EH (cell line): ENCODE measurements around the gene OGDHL.
A peak's percentile ranks its signal among the peaks of the same experiment; 100 is the strongest.
"Not testable (repeated sequence)": the region's sequence is repeated elsewhere in the genome, so short reads cannot be mapped to it uniquely, and the experiment has no call there.

ENCODE experiments used
- DNase-seq: peaks from one replicate; pipeline ENCODE4 v3.0.0-alpha.2; 2015; ENCODE audit warnings: low read depth

Gene OGDHL

DNA sequence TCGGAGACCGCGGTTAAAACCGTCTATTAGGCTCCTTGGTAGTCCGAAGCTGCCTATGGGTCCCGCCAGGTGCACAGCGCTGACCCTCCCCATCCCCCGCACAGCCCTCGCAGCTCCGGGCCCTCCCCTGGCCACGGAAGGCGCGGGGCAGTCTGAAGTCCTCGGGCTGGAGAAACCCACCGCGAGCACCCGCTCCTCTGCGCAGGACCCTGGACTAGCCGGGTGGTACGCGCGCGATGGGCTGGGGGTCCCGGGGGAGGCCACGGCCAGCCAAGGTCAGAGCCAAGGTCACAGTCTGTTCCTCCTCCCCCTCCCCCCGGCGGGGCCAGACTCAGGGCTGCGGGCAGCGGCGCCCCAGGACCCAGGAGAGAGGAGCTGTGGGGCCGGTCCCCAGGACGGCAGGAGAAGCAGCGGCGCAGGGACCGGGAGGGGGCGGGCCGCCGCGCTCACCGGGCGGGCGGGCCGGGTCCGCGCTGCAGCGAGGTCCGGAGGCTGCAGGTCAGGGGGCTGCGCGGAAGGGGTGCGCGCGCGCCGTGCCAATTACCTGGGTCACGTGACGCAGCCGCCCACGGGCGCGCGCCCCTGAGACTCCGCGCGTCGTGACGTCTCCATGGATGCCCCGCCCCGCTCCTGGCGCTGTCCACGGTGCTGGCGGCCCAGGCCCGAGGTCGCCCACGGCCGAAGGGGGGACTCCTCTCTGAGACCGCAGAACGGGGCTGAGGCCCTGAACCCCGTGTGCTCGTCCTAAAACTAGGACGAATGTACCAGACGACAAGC lies at the start of gene OGDHL:
Gene OGDHL (minus strand): TSS at position 535 of the 777 bp plus-strand sequence. CDS start 3,731 bp downstream, outside the sequence.
- peak; percentile 57 for DNase-seq

DNA sequence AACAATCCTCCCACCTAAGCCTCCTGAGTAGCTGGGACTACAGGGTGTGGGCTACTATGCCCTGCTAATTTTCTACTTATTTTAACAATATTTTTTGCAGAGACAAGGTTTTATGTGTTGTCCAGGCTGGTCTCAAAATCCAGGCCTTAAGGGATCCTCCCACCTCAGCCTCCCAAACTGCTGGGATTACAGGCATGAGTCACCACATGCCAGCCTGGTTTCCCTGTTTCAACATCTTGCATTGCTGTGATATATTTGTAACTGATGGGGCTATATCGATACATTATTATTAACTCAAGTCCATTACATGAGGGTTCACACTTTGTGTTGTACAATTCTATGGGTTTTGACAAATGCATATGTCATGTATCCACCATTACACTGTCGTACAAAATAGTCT lies 41.9 kb upstream of the OGDHL start:
- peak; percentile 3 for DNase-seq

DNA sequence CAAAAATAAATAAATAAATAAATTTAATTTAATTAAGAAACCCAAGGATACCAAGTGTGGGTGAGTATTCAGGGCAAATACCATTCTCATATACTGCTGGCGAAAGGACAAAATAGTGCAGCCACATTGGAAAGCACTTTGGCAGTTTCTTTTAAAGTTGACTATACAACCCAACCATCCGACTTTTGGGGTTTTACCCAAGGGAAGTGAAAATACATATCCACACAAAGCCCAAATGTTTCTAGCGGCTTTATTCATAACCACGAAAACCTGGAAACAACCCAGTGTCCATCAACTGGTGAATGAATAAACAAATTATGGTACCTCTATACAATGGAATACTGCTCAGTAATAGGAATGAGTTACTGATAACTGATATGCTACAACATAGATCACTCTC lies 36.2 kb upstream of the OGDHL start:
- DNase-seq = no peak

DNA sequence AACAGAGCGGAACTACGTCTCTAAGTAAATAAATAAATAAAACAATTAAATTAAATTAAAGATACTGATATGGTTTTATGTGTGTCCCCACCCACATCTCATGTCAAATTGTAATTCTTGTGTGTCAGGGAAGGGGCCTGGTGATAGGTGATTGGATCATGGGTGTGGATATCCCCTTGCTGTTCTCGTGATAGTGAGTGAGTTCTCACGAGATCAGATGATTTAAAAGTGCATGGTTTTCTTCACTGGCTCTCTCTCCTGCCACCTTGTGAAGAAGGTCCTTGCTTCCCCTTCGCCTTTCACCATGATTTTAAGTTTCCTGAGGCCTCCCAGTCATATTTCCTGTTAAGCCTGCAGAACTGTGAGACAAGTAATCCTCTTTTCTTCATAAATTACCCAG lies 29.0 kb upstream of the OGDHL start:
- no peak for DNase-seq

DNA sequence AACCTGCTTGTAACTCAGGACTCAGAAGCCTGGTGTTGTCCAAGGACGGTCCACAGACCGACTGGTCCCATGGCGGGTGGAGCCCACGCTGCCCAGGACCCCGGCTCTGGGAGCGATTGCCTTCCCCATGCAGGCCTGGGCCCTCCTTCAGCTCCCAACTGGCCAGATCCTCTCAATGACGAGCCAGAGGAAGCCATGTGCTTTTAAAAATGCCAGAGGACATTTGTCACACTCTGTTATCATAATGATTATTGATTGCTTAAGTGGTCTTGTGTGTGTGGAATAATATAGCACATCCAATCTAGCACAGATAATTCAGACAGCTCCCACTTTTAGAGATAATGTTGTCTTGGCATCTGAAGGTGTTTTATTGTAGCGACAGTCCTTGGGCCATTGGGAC lies 22.6 kb upstream of the OGDHL start:
- DNase-seq = no peak

DNA sequence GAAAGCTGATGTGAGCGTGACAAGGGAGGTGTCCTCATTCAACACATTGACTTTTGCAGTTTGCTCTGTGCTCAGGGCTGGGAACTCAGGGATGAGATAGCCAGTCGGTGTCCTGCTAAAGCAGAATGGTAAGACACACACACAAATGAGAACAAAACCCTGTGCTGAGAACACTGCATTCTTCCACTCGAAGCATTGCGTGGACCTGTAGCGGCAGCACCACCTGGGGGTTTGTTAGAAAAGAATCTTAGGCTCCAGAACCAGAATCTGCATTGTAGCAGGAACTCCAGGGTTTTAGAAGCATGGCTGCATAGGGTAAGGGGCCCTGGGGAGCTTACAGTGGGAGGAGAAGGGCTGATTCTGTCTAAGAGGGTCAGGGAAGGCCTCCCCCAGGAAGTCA lies 21.5 kb upstream of the OGDHL start:
- no peak for DNase-seq

DNA sequence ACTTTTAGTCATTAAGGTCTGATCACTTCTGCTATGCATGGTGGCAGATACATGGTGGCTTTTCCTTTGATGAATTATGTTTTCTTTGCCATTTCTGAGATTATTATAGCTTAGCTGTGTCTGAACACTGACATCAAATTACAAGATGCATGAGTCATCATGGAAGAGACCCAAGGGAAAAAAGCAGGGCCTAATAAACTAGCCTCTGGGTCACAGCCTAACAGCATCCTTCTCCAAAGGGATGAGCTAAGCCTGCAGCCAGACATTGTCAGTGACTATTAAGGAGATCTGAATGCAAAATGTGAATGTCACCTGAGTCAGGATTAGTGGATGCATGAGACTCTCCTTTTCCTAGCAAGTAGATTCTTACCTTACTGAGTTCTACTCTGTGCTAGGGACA lies 19.1 kb upstream of the OGDHL start:
- peak; percentile 82 for DNase-seq

DNA sequence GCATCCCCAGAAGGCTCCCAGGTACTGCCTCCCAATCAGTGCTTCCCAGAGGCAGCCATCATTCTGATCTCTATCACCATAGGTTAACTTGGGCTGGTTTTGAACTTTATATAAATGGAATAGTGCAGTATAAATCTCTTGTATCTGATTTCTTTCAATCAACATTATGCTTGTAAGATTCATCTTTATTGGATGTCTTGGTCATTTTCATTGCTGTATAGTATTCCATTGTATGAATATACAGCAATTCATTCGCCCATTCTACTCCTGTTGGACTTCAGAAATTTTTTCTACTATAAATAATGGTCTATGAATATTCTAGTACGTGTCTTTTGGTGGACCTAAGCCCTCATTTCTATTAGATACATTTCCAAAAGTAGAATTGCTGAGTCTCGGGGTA lies 16.1 kb upstream of the OGDHL start:
- DNase-seq = no peak

DNA sequence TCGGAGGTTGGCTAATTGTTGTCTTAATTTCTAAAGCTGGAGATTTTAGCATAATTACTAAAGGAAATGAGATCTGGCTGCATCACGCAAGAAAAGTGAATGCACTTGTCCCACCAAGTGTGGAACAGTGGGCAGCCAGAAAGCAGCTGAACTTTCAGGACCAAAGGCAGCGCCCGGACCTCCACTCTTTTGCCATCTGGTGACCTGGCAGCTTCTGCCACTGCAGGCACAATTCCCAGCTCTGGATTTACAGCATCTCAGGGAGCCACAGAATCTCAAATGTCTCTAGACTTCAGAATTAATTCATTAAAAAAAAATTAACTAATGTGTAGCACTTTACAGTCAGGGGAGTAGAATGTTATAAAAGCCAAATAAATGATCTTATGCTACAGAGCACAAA lies 14.7 kb upstream of the OGDHL start:
- no peak for DNase-seq

DNA sequence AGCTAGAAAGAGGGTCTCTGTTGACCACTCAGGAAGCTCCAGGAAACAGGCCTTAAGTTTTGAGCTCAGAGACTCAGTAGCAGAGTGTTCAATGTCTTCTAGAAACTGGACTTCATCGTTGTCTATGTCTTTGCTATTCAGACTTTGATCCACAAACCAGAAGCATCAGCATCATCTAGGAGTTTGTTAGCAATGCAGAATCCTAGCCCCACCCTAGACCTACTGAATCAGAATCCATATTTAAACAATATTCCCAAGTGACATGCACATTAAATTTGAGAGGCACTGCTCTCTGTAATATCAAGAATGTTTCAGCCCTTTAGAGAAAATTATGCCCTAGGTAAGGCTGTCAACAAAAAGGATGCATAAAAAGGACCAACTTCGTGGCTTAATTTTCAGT lies 12.9 kb upstream of the OGDHL start:
- DNase-seq = no peak

DNA sequence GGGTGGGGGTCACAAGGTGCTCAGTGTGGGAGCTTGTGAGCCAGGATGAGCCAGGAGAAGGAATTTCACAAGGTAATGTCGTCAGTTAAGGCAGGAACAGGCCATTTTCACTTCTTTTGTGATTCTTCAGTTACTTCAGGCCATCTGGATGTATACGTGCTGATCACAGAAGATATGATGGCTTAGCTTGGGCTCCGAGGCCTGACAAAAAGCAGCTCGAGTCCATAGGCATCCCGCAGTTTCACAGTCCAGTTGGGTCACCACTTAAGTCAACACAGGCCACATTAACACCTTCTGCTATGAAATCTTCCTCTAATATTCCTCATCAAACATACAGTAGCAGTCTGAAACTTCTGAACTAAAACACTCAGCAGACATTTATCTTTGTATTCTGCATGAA lies 10.8 kb upstream of the OGDHL start:
- DNase-seq = not testable (repeated sequence)

DNA sequence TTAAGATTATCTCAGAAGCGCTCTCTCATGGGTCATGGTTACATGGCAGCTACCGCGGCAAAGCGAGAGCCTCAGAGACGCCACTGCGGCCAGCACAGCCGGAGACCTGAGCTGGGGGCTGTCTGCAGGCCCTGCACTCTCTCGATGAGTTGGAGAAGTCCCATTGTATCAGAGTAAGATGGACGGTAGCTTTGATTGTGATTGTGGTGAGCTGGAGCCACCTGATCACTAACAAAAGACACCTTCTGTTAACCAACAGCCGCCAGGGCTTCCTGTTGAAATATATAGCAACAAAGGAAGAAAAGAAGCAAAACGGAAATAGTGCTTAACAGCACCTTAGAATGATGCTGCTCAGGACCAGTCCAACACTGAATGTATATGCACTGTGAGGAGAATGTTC lies 8.9 kb upstream of the OGDHL start:
- not testable (repeated sequence) for DNase-seq

DNA sequence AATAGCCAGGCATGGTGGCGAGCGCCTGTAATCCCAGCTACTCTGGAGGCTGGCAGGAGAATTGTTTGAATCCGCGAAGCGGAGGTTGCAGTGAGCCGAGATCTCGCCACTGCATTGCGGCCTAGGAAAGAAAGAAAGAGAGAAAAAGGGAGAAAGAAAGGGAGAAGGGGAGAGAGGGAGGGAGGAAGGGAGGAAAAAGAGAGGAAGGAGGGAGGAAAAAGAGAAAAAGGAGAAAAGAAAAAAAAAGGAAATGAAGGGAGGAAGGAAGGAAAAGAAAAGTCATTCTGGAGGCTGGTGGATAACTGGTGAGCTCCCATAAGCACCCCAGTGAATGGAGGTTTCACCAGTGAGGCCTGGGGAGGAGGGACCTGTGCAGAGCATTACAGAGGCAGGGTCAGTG lies 7.6 kb upstream of the OGDHL start:
- DNase-seq = no peak

DNA sequence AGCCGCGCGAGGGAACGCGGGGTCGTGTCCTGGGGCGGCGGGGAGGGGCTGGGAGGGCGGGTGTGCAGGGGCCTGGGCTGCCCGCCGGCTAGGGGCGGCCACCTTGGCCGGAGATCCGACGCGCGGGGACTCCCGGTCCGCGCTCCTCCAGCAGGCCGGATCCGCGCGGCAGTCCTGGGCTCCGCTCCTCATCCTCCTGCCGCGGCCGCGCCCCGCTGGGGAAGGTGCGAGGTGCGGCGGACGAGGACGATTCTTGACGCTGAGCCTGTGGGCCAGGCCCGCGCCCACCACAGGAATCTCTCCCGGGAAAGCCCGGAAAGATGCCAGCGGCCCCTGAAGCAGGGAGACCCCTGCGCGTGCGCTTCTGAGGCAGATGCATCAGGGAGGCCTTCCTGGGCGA lies 6.6 kb upstream of the OGDHL start:
- DNase-seq = no peak

DNA sequence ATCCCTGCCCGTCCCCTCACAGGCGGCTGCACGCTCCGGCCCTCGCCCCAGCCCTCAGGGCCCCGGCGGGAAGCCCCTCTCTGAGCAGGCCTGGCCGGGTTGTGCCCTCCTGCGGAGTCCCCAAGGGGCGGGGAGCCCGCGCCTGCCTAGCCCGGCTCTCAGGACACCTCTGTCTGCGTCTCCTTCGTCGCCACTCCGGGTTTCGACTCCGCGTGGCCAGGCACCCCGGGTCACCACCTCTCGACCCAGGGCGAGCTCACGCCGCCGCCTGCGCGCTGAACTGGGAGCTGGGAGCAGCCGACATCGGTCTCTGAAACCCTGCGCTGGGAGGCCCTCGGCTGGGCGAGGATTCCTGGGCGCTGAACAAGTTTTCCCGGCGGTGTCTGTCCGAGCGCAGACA lies 6.2 kb upstream of the OGDHL start:
- no peak for DNase-seq

DNA sequence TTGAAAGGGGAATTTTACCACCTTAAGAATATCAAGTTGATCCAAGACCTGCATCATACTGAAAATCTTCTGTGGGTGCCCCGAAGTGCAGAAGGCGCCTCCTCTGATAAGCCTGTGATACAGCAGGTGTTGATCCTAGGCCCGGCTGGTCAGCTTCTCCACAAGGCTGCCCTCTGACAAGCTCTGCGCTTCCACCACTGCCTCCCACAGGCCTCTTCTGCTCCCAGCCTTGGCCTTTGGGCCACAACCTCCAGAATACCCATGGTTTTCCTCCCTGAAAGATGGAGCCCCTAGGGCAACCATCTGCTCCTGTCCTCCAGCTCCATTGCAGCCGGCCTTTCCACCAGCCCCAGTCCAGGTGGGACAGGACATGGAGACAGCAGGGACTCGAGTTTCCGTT lies 5.6 kb upstream of the OGDHL start:
- no peak for DNase-seq

DNA sequence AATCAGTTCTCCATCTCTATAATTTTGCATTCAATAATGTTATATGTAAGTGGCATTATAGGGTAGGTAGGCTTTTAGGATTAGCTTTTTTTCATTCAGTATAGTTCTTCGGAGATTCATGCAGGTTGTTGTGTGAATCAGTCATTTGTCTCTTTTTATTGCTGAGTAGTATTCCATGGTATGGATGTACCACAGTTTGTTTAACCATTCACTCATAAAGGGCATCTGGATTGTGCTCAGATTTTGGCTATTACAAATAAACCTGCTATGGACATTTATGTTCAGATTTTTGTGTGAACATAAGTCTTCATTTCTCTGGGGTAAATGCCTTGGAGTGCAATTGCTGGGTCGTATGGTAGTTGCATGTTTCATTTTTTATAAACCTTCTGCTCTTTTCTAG lies 4.4 kb upstream of the OGDHL start:
- no peak for DNase-seq

DNA sequence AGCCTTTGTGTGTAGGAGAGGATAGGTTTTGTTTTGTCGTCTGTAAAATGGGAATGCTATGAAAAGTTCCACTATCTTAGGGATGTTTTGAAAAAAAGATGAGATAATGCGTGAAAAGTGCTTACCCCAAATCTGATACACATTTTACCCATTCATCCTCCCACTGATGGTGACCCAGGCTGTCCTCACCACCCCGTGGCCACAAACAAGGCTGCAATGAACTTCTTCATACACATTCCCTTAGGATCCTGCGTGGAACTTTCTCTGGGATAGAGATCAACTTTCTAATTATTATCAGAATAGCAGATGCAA lies 399 bp upstream of the OGDHL start:
- DNase-seq = no peak

DNA sequence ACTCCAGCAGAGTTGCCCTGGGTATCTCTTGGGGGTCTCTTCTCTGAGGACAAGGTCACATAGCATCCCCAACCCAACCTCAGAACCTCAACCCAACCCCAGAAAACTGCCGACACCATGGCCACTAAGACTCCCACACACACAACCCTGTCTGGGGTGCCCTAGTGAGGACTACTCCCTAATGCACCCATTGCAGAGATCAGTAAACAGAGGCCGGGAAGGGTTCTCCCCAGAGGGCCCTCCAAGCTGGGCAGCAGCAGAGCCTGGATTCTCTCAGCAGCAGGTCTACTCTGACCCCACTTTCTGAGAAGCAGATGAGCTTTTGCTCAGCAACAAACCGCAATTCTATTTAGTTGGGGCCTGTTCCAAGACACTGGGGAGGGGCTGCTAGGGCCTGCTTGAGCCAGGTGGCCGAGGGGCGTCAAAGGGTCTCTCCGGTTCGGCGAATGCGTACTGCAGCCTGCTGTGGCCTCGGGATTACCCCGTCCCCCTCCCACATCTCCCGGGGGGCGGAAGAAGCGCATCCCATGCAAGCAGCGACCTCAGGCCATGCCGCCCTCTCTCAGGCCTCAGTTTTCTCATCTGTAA lies 828 bp downstream of the OGDHL start:
- DNase-seq = no peak

DNA sequence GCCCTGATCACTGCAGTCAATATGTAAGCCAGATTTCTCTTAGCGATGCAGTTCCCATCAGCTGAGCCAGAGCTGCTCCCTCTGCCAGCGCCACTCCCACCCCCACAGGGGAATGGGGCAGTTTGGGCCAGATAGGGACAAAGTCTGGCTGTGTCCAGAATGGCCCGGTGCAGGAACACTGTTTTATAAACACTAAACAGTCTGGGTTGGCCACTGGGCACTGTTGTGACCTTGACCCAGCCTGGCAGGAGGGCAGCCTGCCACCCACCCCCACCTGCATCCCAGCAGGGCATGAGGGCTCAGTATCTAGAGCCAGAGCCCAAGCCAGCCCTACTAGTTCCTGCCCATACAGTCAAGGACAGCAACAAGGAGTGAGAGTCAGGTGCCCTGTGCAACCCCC lies 1.3 kb downstream of the OGDHL start:
- DNase-seq = no peak

DNA sequence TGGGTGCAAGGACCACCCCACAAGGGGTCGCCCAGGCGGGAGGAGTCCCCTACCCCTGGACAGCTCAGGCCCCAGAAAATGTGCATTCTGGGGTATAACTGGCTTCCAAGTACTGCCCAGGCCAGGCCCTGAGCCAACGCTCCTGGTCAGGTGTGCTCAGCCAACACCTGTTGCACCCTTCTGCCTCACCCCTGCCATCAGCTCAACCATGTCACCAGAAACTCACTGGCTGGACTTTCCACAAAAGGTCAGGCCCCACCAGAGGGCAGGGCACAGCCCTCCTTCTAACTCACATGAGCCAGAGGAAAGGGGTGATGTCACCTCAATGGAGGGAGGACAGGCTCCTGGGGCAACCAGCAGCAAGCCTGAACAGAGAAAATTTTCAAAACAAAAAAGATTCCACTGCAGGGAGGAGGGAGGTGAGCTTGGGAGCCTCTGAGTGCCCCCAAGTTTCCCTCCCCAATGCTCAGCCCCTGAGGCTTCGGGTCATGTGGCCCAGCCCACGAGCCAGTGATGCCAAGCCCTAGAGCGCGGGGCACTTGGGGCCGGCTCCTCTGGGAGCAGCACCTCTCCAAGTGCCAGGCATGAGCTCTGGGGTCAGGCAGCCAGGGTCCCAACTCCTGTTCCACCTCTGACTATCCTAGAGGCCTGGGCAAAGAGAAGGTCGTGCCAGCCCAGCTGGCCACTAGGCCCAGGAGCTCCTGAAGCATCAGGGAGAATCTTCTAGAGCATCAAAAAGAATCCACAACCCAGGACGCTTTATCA lies 2.2 kb downstream of the OGDHL start:
- no peak for DNase-seq

DNA sequence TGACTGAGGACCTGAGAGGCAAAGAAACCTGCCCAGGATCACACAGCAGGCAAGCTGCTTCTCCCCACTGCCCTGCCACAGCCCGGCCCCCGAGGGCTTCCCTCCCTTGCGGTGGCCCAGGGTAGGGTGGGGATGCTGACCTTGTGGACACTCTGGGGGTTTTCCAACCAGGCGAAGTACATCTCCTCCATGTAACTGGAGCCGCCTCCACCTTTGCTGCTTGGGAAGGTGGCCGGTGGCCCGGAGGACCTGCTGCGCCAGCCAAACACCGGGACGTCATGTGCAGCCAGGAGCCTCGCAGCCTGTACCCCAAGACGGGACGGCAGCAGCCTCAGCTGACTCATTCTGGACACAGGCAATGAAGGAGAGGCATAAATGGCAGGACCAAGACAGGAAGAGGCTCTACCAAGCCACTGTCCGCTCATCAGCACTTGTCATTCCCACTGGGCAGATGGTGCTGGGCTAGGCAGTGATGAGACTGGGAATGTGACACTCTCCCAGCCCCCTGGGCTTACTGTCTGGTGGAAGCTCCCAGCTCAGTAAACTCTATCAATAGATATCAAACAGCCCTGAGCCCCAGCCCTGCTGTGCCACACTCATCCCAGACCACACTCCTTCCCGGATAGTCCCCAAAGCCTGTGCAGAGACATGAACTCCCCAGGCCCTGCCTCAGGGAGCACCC lies 3.7 kb downstream of the OGDHL start:
- no peak for DNase-seq

DNA sequence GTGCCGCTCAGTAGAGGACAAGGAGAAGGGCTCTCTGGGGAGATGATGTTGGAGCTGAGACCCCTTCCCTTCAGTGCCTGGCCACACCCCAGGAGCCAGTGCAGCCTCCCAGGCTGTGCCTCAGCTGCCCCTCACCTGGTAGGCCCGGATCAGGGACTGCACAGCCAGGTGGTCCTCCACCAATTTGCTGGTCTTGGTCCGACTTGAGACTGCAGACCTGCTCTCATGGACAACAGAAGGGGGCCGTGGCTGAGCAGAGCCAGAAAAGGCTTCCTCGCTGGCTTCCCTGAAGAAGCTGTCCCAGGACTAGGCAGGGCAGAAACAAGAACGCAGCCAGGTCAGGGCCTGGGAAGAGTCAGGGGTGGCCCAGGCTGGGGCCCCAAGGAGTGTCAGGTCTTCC lies 5.5 kb downstream of the OGDHL start:
- no peak for DNase-seq
